OCI-LY1 (cell line): ENCODE measurements around the gene COMMD7.

Source experiments
- EZH2 ChIP-seq: fragments of 200-600 bp; sonication (generic), shearing (Covaris generic); IDR thresholded peaks from 2 replicates; pipeline ENCODE4 v1.8.0; 2017; ENCODE audit warnings: borderline replicate concordance, mixed run types, mild to moderate bottlenecking, antibody characterized with exemption, low read length, moderate library complexity, mixed read lengths
- TF ChIP-seq, protein P1 (sequence below): fragments of 200-600 bp; sonication (generic), shearing (Covaris generic); IDR thresholded peaks from 2 replicates; pipeline ENCODE4 v1.5.1; 2017; ENCODE audit warnings: mild to moderate bottlenecking, antibody characterized with exemption, low read length, moderate library complexity, mixed read lengths

DNA sequence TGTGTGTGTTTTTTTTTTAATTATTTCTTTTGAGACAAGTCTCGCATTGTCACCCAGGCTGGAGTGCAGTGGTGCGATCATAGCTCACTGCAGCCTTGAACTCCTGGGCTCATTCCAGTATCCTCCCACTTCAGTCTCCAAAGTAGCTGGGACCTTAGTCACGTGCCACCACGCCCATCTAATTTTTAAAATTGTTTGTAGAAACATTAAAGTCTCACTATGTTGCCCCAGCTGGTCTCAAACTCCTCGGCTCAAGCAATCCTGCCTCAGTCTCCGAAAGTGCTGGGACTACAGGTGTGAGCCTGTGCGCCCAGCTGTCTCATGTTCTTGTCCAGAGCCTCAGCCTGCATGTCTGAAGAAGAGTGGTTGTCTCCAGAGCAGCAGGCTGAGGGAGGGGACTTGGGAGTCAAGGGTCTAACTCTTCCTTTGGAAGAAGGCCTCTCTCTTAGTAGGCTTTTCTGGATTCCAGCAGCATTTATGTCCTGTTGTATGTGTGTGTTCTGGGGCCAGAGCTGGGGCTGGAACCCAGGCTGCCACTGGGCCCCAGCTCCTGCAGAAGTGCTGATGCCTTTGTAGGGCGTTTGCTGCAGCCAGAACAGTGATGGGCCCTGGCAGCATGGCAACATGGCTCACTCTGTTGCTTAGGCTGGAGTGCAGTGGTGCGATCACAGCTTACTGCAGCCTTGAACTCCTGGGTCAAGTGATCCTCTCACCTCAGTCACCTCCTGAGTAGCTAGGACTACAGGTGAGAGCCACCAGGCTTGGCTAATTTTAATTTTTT is 24.3 kb upstream of the COMMD7 start:
- TF ChIP-seq, protein P1, sequence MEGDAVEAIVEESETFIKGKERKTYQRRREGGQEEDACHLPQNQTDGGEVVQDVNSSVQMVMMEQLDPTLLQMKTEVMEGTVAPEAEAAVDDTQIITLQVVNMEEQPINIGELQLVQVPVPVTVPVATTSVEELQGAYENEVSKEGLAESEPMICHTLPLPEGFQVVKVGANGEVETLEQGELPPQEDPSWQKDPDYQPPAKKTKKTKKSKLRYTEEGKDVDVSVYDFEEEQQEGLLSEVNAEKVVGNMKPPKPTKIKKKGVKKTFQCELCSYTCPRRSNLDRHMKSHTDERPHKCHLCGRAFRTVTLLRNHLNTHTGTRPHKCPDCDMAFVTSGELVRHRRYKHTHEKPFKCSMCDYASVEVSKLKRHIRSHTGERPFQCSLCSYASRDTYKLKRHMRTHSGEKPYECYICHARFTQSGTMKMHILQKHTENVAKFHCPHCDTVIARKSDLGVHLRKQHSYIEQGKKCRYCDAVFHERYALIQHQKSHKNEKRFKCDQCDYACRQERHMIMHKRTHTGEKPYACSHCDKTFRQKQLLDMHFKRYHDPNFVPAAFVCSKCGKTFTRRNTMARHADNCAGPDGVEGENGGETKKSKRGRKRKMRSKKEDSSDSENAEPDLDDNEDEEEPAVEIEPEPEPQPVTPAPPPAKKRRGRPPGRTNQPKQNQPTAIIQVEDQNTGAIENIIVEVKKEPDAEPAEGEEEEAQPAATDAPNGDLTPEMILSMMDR, result no peak
- no peak for TF ChIP-seq EZH2
